H7 (cell line): ENCODE results near the gene LOXL4. TPM values are rescaled to one million over a fixed set of nuclear protein-coding genes. Genes with fewer than 3 reads are reported as not detected.

Experiments
- DNase-seq: peaks from one replicate; pipeline ENCODE4 v3.0.0; 2012
- H3K27me3 ChIP-seq: 2 replicates; pipeline ENCODE4 v1.6.0; 2011; ENCODE audit warnings: mild to moderate bottlenecking, low read length; ENCODE audit not compliant: control insufficient read depth, insufficient read depth
- H3K36me3 ChIP-seq: replicated peaks from 2 replicates; pipeline ENCODE4 v1.5.1; 2011; ENCODE audit warnings: low read length; ENCODE audit not compliant: control insufficient read depth, insufficient read depth
- H3K4me3 ChIP-seq: 2 replicates; pipeline ENCODE4 v1.5.1; 2011; ENCODE audit warnings: low read depth, mild to moderate bottlenecking, control low read depth, low read length, moderate library complexity; ENCODE audit not compliant: insufficient read depth
- total RNA-seq: library from RNA; depleted of rRNA; stranded (reverse); fragments of >200 nt; shearing (Covaris generic); gene quantifications from 2 replicates; pipeline ENCODE4 v1.2.3, GENCODE V29; 2014

The LOXL4 gene
- total RNA-seq, 1 experiment from 2014 or later = 1.4 TPM

GRCh38 chr10:98262571-98262970, 5.4 kb downstream of the LOXL4 start:
- H3K36me3 ChIP-seq = no peaks in the 10 kb centered on the region
- H3K27me3 ChIP-seq = no peaks in the 10 kb centered on the region
- DNase-seq = peak; percentile 83
- no peak overlapping the region for H3K4me3 ChIP-seq

GRCh38 chr10:98261436-98262277, 6.3 kb downstream of the LOXL4 start:
- Histone ChIP-seq H3K36me3 (no peaks in the 10 kb centered on the region), H3K27me3 (no peaks in the 10 kb centered on the region)

DNA sequence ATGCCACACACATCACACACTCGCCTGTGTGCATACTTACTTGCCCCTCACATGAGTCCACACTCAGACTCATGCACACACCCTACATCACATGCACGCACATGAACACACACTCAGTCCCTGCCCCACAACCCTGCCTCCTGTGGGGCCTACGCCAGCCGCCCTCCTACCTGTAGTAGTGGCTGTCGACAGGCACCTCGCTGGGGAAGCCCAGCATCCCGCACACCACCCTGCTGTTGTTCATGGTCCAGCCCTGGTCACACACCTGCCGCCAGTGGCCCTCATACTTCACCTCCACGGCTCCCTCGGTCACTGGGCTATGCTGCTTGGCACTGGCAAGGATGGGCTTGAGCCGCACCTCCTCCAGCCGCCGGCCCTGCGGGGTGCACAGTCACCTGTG, 7.2 kb downstream of the LOXL4 start:
- DNase-seq = no peak
- H3K4me3 ChIP-seq = no peak overlapping the region
- no peaks in the 10 kb centered on the region for H3K27me3 ChIP-seq
- H3K36me3 ChIP-seq = no peaks in the 10 kb centered on the region

More at GRCh38 chr10:98261436-98262277, 6.3 kb downstream of the LOXL4 start:
- H3K4me3 ChIP-seq = no peak overlapping the region
- DNase-seq = no peak

- H3K36me3 ChIP-seq = no peaks in the 10 kb centered on the region
These were observed 7.6 kb downstream of the LOXL4 start for GRCh38 chr10:98260350-98260749.

GRCh38 chr10:98259606-98260315, 8.2 kb downstream of the LOXL4 start:
- no peaks in the 10 kb centered on the region for H3K36me3 ChIP-seq
- no peaks in the 10 kb centered on the region for H3K27me3 ChIP-seq
- peak; percentile 21 for DNase-seq
- H3K4me3 ChIP-seq = no peak overlapping the region

More at GRCh38 chr10:98260350-98260749, 7.6 kb downstream of the LOXL4 start:
- no peak overlapping the region for H3K4me3 ChIP-seq
- H3K27me3 ChIP-seq = no peaks in the 10 kb centered on the region
- DNase-seq = no peak

DNA sequence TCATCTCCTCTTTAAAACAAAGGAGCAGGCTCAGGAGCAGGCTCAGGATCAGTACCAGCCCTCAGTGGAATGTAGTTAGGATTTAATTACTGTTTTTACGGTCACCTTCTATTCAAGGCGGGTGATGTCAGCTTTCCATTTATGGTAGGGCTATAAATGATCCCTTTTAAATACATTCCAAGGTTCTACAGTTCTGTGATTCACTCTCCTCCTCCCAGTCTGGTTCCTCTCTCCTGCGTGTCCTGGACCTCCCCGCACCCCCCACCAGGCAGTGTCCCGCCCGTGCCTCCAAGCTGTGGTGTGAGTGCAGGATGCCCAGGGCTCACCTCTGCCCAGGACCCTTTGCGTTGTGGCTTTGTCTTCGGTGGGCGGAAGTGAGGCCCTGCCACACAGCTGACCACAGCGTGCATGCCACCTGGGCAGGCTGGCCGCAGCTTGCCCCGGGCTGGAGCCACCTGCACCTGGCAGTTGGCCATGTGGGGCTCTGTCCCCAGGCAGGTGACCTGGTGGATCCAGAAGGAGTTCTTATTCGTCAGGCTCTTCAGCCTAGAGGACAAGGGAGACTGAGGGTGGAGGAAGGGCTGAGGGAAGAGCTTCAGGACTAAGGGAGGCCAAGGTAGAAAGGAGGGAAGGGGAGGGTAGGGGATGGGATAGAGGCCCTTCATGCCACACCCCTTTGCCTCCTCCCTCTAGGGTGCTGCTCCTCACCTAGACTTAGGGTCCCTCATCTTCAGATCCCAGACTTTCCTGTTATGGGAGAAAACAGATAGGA, 9.1 kb downstream of the LOXL4 start:
- no peaks in the 10 kb centered on the region for H3K36me3 ChIP-seq
- H3K27me3 ChIP-seq = no peaks in the 10 kb centered on the region
- H3K4me3 ChIP-seq = no peak overlapping the region
- peak; percentile 28 for DNase-seq

- no peak overlapping the region for H3K4me3 ChIP-seq
- no peaks in the 10 kb centered on the region for H3K27me3 ChIP-seq
- no peak for DNase-seq
- no peaks in the 10 kb centered on the region for H3K36me3 ChIP-seq
These were observed 10.0 kb downstream of the LOXL4 start for GRCh38 chr10:98257961-98258360.

DNA sequence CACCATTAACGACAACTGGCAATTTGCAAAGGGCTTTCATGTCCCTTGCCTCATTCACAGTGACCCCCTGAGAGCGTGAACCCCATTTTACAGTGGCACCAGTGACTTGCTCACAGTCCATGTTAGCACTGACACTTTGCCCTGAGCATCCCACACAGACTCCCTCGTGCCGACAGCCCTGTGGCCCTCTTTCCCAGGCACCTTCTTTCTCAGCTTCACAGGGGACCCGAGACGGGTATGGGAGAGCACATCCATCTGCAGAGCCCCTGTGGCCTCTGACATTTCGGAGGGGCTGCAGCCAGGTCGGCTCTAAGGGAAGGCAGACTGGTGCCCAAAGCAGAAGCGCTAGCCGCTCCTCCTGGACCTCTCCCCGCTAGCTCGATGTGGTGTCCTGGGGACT, 10.8 kb downstream of the LOXL4 start:
- Histone ChIP-seq H3K4me3 (no peak overlapping the region), H3K27me3 (no peaks in the 10 kb centered on the region), H3K36me3 (no peaks in the 10 kb centered on the region)
- peak; percentile 24 for DNase-seq

- H3K4me3 ChIP-seq = no peak overlapping the region
- DNase-seq = no peak
- H3K27me3 ChIP-seq = no peaks in the 10 kb centered on the region
- no peaks in the 10 kb centered on the region for H3K36me3 ChIP-seq
These were observed 11.3 kb downstream of the LOXL4 start for GRCh38 chr10:98256692-98257091.

GRCh38 chr10:98255146-98255877, 12.7 kb downstream of the LOXL4 start:
- Histone ChIP-seq H3K27me3 (no peaks in the 10 kb centered on the region), H3K36me3 (no peaks in the 10 kb centered on the region), H3K4me3 (no peak overlapping the region)
- peak; percentile 19 for DNase-seq

- DNase-seq = peak; percentile 20
- Histone ChIP-seq H3K36me3 (no peaks in the 10 kb centered on the region), H3K27me3 (no peaks in the 10 kb centered on the region), H3K4me3 (no peak overlapping the region)
These were observed 13.6 kb downstream of the LOXL4 start for GRCh38 chr10:98254234-98254974.

DNA sequence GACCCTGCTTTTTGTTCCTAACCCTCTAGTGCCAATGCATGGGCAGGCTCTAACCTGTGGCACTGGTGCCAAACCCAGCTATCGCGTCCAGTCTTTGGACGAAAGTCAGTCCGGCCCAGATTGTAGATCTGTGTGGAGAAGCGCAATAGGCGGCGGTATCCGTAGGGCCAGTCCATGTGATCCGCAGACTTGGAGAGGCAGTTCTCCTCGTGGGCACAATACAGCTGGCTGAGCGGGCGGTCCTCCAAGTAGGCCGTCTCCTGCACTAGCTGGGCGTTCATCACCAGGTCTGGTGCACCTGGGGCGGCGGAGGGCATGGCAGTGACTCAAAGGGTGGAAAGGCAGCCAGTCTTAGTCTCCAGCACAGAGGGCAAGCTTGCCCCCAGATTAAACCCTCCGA, 14.5 kb downstream of the LOXL4 start:
- Histone ChIP-seq H3K27me3 (no peaks in the 10 kb centered on the region), H3K36me3 (no peaks in the 10 kb centered on the region; the same call in 1 of the 2 replicates), H3K4me3 (no peak overlapping the region)
- no peak for DNase-seq

- Histone ChIP-seq H3K4me3 (no peak overlapping the region), H3K36me3 (peaks cover 4% of the 10 kb centered on the region; the same call in 1 of the 2 replicates), H3K27me3 (no peaks in the 10 kb centered on the region)
- peak; percentile 44 for DNase-seq
These were observed 15.5 kb downstream of the LOXL4 start for GRCh38 chr10:98252464-98252863.
